Measurements from ENCODE around the gene SSTR1.
"Not testable (repeated sequence)": the region's sequence is repeated elsewhere in the genome, so short reads cannot be mapped to it uniquely, and the experiment has no call there.

SSTR1 gene

GRCh38 chr14:38207736-38208617 lies at the start of gene SSTR1:
SSTR1 (plus strand) TSS chr14:38207904; CDS start chr14:38209390, 1,486 bp downstream.
- TF ChIP-seq POLR2A (IDR thresholded peaks at IDR 0.05; ENCODE audit: low read depth, low read length): no peak
- FAIRE-seq: no peak
- no peak for DNase-seq (ENCODE audit: insufficient read length, low spot score)

GRCh38 chr14:38158468-38158867 lies 49.2 kb upstream of the SSTR1 start:
- no peak for TF ChIP-seq POLR2A (IDR thresholded peaks at IDR 0.05; ENCODE audit: low read depth, low read length)
- no peak for DNase-seq (ENCODE audit: insufficient read length, low spot score)
- FAIRE-seq: no peak

GRCh38 chr14:38168416-38168815 lies 39.3 kb upstream of the SSTR1 start:
- FAIRE-seq: no peak
- no peak for TF ChIP-seq POLR2A (IDR thresholded peaks at IDR 0.05; ENCODE audit: low read depth, low read length)

GRCh38 chr14:38171197-38171596 lies 36.5 kb upstream of the SSTR1 start:
- FAIRE-seq: no peak
- no peak for DNase-seq (ENCODE audit: insufficient read length, low spot score)
- no peak for TF ChIP-seq POLR2A (IDR thresholded peaks at IDR 0.05; ENCODE audit: low read depth, low read length)

More at GRCh38 chr14:38168416-38168815, 39.3 kb upstream of the SSTR1 start:
- no peak for DNase-seq (ENCODE audit: insufficient read length, low spot score)

GRCh38 chr14:38174711-38175110 lies 33.0 kb upstream of the SSTR1 start:
- no peak for TF ChIP-seq POLR2A (IDR thresholded peaks at IDR 0.05; ENCODE audit: low read depth, low read length)
- FAIRE-seq (no peak), DNase-seq (ENCODE audit: insufficient read length, low spot score) (no peak)

GRCh38 chr14:38175658-38176057 lies 32.0 kb upstream of the SSTR1 start:
- TF ChIP-seq POLR2A (IDR thresholded peaks at IDR 0.05; ENCODE audit: low read depth, low read length): no peak
- DNase-seq (ENCODE audit: insufficient read length, low spot score) (no peak), FAIRE-seq (no peak)

- TF ChIP-seq POLR2A (IDR thresholded peaks at IDR 0.05; ENCODE audit: low read depth, low read length): no peak
Measured at GRCh38 chr14:38176379-38176778, 31.3 kb upstream of the SSTR1 start.

GRCh38 chr14:38184132-38184531 lies 23.6 kb upstream of the SSTR1 start:
- FAIRE-seq: no peak
- no peak for TF ChIP-seq POLR2A (IDR thresholded peaks at IDR 0.05; ENCODE audit: low read depth, low read length)
- no peak for DNase-seq (ENCODE audit: insufficient read length, low spot score)

More at GRCh38 chr14:38176379-38176778, 31.3 kb upstream of the SSTR1 start:
- DNase-seq (ENCODE audit: insufficient read length, low spot score) (no peak), FAIRE-seq (no peak)

- no peak for FAIRE-seq
- no peak for TF ChIP-seq POLR2A (IDR thresholded peaks at IDR 0.05; ENCODE audit: low read depth, low read length)
- no peak for DNase-seq (ENCODE audit: insufficient read length, low spot score)
Measured at GRCh38 chr14:38185671-38186070, 22.0 kb upstream of the SSTR1 start.

GRCh38 chr14:38186216-38186615 lies 21.5 kb upstream of the SSTR1 start:
- no peak for TF ChIP-seq POLR2A (IDR thresholded peaks at IDR 0.05; ENCODE audit: low read depth, low read length)
- no peak for DNase-seq (ENCODE audit: insufficient read length, low spot score)
- no peak for FAIRE-seq

- FAIRE-seq (no peak), DNase-seq (ENCODE audit: insufficient read length, low spot score) (no peak)
- no peak for TF ChIP-seq POLR2A (IDR thresholded peaks at IDR 0.05; ENCODE audit: low read depth, low read length)
Measured at GRCh38 chr14:38187528-38187927, 20.2 kb upstream of the SSTR1 start.

- FAIRE-seq (no peak), DNase-seq (ENCODE audit: insufficient read length, low spot score) (no peak)
- TF ChIP-seq POLR2A (IDR thresholded peaks at IDR 0.05; ENCODE audit: low read depth, low read length): no peak
Measured at GRCh38 chr14:38189930-38190726, 17.6 kb upstream of the SSTR1 start.

GRCh38 chr14:38190846-38191245 lies 16.9 kb upstream of the SSTR1 start:
- FAIRE-seq: not testable (repeated sequence)

GRCh38 chr14:38191491-38191890 lies 16.2 kb upstream of the SSTR1 start:
- not testable (repeated sequence) for DNase-seq (ENCODE audit: insufficient read length, low spot score)

More at GRCh38 chr14:38190846-38191245, 16.9 kb upstream of the SSTR1 start:
- DNase-seq (ENCODE audit: insufficient read length, low spot score): not testable (repeated sequence)

More at GRCh38 chr14:38191491-38191890, 16.2 kb upstream of the SSTR1 start:
- not testable (repeated sequence) for FAIRE-seq

Data from H54 (cell line).